DOHH2 (cell line): ENCODE results near the gene ERC2.

Source experiments
- H3F3A ChIP-seq: fragments of 200-600 bp; sonication (generic), shearing (Covaris generic); 2 replicates; pipeline ENCODE4 v1.6.0; 2016; ENCODE audit warnings: antibody characterized with exemption, mild to moderate bottlenecking; ENCODE audit not compliant: control insufficient read depth, insufficient read depth
- H3K27ac ChIP-seq: fragments of 200-600 bp; sonication (generic); 2 replicates; pipeline ENCODE4 v1.5.1; 2014; ENCODE audit warnings: low read depth, mild to moderate bottlenecking, low read length, moderate library complexity
- H3K27me3 ChIP-seq: fragments of 200-600 bp; sonication (generic); 2 replicates; pipeline ENCODE4 v1.6.1; 2014; ENCODE audit warnings: mild to moderate bottlenecking, low read length, mixed read lengths; ENCODE audit not compliant: control insufficient read depth
- H3K36me3 ChIP-seq: fragments of 200-600 bp; sonication (generic); 2 replicates; pipeline ENCODE4 v1.6.1; 2014; ENCODE audit warnings: mild to moderate bottlenecking, low read length, moderate library complexity, mixed read lengths; ENCODE audit not compliant: control insufficient read depth
- H3K4me1 ChIP-seq: fragments of 200-600 bp; sonication (generic); 2 replicates; pipeline ENCODE4 v1.6.1; 2014; ENCODE audit warnings: mild to moderate bottlenecking, low read length, mixed read lengths; ENCODE audit not compliant: control insufficient read depth
- H3K4me2 ChIP-seq: fragments of 200-600 bp; sonication (generic); 2 replicates; pipeline ENCODE4 v1.6.0; 2014; ENCODE audit warnings: mild to moderate bottlenecking, low read length, moderate library complexity
- H3K4me3 ChIP-seq: fragments of 200-600 bp; sonication (generic); 2 replicates; pipeline ENCODE4 v1.5.1; 2014; ENCODE audit warnings: mild to moderate bottlenecking, low read length, mixed read lengths
- H3K79me2 ChIP-seq: fragments of 200-600 bp; sonication (generic); 2 replicates; pipeline ENCODE4 v1.6.1; 2014; ENCODE audit warnings: mild to moderate bottlenecking, low read length, mixed read lengths; ENCODE audit not compliant: control insufficient read depth
- H3K9me2 ChIP-seq: fragments of 200-600 bp; sonication (generic); replicated peaks from 2 replicates; pipeline ENCODE4 v1.6.1; 2014; ENCODE audit warnings: mild to moderate bottlenecking, low read length, mixed read lengths; ENCODE audit not compliant: control insufficient read depth
- H3K9me3 ChIP-seq: fragments of 200-600 bp; sonication (generic); 2 replicates; pipeline ENCODE4 v1.6.1; 2014; ENCODE audit warnings: antibody characterized with exemption, low read length, mixed read lengths; ENCODE audit not compliant: control insufficient read depth, insufficient read depth
- H4K20me1 ChIP-seq: fragments of 200-600 bp; sonication (generic); 2 replicates; pipeline ENCODE4 v1.6.0; 2014; ENCODE audit warnings: low read depth, mild to moderate bottlenecking, antibody characterized with exemption, low read length, moderate library complexity; ENCODE audit not compliant: control insufficient read depth, insufficient read depth
- CTCF ChIP-seq: fragments of 200-600 bp; sonication (generic); IDR thresholded peaks from one replicate; pipeline ENCODE4 v1.5.1; 2014; ENCODE audit warnings: antibody characterized with exemption, mild to moderate bottlenecking, low read depth, low read length; ENCODE audit not compliant: poor library complexity, severe bottlenecking
- EZH2phosphoT487 ChIP-seq: fragments of 200-600 bp; sonication (generic); IDR thresholded peaks from 2 replicates; pipeline ENCODE4 v1.6.1; 2017; ENCODE audit warnings: borderline replicate concordance, mild to moderate bottlenecking, antibody characterized with exemption, low read length, moderate library complexity, mixed read lengths

The ERC2 gene

DNA sequence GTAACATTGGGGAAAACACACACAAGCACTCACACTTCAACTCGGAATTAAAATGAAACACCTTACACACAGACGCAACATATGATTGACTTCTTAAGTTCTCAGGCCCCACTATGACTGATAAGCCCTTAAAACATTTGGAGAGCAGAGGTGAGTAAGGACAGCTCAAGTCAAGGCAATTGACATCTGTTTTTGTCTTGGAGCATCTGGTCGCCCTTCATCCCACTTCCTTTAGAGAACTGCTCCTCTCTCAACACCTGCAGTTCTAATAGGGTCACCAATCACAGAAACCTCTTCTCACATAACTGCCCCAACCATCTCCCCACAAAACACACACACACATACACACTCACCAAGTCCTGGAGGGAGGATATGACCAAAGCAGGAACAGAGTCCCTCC is 43.4 kb downstream of the ERC2 start:
- H3K4me1 ChIP-seq, result no peaks in the 10 kb centered on the region
- TF ChIP-seq EZH2phosphoT487 (no peak), CTCF (no peak)
- no peak overlapping the region for H3K27ac ChIP-seq
- no peak overlapping the region for H3K4me3 ChIP-seq
- H4K20me1 ChIP-seq, result no peaks in the 10 kb centered on the region
- no peak overlapping the region for H3K4me2 ChIP-seq
- H3K27me3 ChIP-seq, result no peaks in the 10 kb centered on the region
- no peaks in the 10 kb centered on the region for H3K79me2 ChIP-seq
- H3F3A ChIP-seq, result no peaks in the 10 kb centered on the region
- no peaks in the 10 kb centered on the region for H3K9me3 ChIP-seq
- H3K9me2 ChIP-seq, result no peaks in the 10 kb centered on the region
- no peaks in the 10 kb centered on the region for H3K36me3 ChIP-seq

DNA sequence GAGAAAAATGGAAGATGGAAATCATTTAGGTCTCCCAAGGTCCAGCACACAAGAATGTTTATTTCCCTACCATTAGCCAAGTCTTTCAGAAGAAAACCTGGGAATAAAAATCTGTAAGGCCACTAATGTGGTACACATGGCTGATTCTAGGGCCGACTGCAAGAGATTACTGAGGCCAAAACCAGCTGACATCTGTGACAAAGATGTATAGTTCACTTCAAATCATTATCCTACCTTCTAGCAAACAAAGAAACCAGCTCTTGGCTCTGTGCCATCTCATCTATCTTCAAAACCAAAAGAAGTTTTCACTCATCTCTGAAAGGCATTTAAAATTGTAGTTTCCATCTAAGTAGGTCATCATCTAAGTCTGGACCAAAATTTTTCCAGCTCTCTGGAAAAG is 43.9 kb downstream of the ERC2 start:
- H3K27me3 ChIP-seq, result no peaks in the 10 kb centered on the region
- H3F3A ChIP-seq, result no peaks in the 10 kb centered on the region
- no peaks in the 10 kb centered on the region for H3K9me3 ChIP-seq
- no peaks in the 10 kb centered on the region for H3K79me2 ChIP-seq
- no peak overlapping the region for H3K4me2 ChIP-seq
- no peak overlapping the region for H3K27ac ChIP-seq
- no peaks in the 10 kb centered on the region for H3K4me1 ChIP-seq
- H3K4me3 ChIP-seq, result no peak overlapping the region
- no peaks in the 10 kb centered on the region for H3K9me2 ChIP-seq
- no peak for TF ChIP-seq CTCF
- TF ChIP-seq EZH2phosphoT487, result no peak
- no peaks in the 10 kb centered on the region for H3K36me3 ChIP-seq
- H4K20me1 ChIP-seq, result no peaks in the 10 kb centered on the region

GRCh38 chr3:56423661-56424099 is 44.6 kb downstream of the ERC2 start:
- TF ChIP-seq CTCF (no peak), EZH2phosphoT487 (no peak)
- H3K4me3 ChIP-seq, result no peak overlapping the region

GRCh38 chr3:56422316-56422715 is 46.0 kb downstream of the ERC2 start:
- Histone ChIP-seq H3K27me3 (no peaks in the 10 kb centered on the region), H3F3A (no peaks in the 10 kb centered on the region), H3K4me1 (no peaks in the 10 kb centered on the region), H3K4me3 (no peak overlapping the region), H3K36me3 (no peaks in the 10 kb centered on the region), H3K4me2 (no peak overlapping the region), H3K9me2 (no peaks in the 10 kb centered on the region), H3K79me2 (no peaks in the 10 kb centered on the region), H3K27ac (no peak overlapping the region), H4K20me1 (no peaks in the 10 kb centered on the region), H3K9me3 (no peaks in the 10 kb centered on the region)
- TF ChIP-seq CTCF, result no peak
- no peak for TF ChIP-seq EZH2phosphoT487

More at GRCh38 chr3:56423661-56424099, 44.6 kb downstream of the ERC2 start:
- no peaks in the 10 kb centered on the region for H3K36me3 ChIP-seq
- no peak overlapping the region for H3K4me2 ChIP-seq
- H3K9me3 ChIP-seq, result no peaks in the 10 kb centered on the region
- H4K20me1 ChIP-seq, result no peaks in the 10 kb centered on the region
- no peaks in the 10 kb centered on the region for H3K4me1 ChIP-seq
- no peaks in the 10 kb centered on the region for H3K27me3 ChIP-seq
- H3F3A ChIP-seq, result no peaks in the 10 kb centered on the region
- H3K79me2 ChIP-seq, result no peaks in the 10 kb centered on the region
- no peaks in the 10 kb centered on the region for H3K9me2 ChIP-seq
- H3K27ac ChIP-seq, result no peak overlapping the region
